ENCODE data around the gene SPDEF. TPM values are rescaled to one million over a fixed set of nuclear protein-coding genes. Genes with fewer than 3 reads are reported as not detected.

Gene SPDEF
- total RNA-seq, 2 donors from 2014 or later, result not detected

DNA sequence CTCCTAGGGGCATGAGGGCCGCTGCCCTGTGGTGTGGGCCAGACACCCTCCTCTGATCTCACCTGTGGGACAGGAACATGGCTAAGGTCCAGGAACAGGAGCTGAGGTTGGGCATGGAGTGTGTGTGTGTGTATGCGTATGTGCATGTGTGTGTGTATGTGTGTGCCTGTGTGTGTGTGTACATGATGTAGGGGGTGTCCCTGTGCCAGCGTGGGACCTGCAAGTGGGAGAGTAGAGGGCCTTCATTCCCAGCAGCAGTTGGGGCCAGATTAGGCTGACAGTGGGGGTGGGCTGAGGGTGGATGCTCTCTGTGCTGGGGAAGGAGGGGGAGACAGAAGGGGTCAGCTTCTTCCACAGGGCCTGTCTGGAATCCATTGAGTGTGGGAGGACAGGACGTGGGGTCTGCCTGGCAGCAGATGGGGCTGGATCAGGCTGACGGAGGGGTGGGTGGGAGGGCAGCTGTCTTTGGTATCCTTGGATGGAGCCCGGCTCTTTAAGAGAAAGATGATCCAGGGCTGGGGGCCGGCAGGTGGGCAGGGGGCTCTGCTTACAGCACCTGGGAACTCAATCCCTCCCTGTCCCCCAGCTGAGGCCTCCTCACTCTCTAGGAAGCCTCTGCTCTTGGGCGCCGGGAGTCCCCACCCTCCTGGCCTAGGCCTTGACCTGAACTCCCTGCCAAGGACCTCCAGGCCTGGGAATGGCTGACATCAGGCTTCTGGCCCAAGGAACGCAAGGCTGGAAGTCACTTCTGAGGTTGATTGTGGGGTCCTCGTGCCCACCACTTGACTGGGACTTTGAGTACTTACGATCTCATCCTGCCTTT is 44.0 kb downstream of the SPDEF start:
- ATAC-seq, result no peak
- no peak overlapping the region for H3K27ac ChIP-seq
- no peaks in the 10 kb centered on the region for H3K4me1 ChIP-seq
- H3K27me3 ChIP-seq, result no peaks in the 10 kb centered on the region
- no peak for DNase-seq
- intact Hi-C loops (cut with DNase I), result no loop called here
- 65 to 84% methylated on average over 7 to 10 of the region's 12 CpGs for WGBS, 2 donors
- H3K4me3 ChIP-seq, result no peak overlapping the region
- no peaks in the 10 kb centered on the region for H3K36me3 ChIP-seq (replicated peaks in 1 of 2; ENCODE audit: insufficient read depth in 1 of 2, low read depth in 2 of 2)
- H3K9me3 ChIP-seq, result no peaks in the 10 kb centered on the region
- TF ChIP-seq POLR2A (IDR thresholded peaks at IDR 0.05), result no peak
- TF ChIP-seq, protein P1, sequence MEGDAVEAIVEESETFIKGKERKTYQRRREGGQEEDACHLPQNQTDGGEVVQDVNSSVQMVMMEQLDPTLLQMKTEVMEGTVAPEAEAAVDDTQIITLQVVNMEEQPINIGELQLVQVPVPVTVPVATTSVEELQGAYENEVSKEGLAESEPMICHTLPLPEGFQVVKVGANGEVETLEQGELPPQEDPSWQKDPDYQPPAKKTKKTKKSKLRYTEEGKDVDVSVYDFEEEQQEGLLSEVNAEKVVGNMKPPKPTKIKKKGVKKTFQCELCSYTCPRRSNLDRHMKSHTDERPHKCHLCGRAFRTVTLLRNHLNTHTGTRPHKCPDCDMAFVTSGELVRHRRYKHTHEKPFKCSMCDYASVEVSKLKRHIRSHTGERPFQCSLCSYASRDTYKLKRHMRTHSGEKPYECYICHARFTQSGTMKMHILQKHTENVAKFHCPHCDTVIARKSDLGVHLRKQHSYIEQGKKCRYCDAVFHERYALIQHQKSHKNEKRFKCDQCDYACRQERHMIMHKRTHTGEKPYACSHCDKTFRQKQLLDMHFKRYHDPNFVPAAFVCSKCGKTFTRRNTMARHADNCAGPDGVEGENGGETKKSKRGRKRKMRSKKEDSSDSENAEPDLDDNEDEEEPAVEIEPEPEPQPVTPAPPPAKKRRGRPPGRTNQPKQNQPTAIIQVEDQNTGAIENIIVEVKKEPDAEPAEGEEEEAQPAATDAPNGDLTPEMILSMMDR (IDR thresholded peaks at IDR 0.05), result no peak

DNA sequence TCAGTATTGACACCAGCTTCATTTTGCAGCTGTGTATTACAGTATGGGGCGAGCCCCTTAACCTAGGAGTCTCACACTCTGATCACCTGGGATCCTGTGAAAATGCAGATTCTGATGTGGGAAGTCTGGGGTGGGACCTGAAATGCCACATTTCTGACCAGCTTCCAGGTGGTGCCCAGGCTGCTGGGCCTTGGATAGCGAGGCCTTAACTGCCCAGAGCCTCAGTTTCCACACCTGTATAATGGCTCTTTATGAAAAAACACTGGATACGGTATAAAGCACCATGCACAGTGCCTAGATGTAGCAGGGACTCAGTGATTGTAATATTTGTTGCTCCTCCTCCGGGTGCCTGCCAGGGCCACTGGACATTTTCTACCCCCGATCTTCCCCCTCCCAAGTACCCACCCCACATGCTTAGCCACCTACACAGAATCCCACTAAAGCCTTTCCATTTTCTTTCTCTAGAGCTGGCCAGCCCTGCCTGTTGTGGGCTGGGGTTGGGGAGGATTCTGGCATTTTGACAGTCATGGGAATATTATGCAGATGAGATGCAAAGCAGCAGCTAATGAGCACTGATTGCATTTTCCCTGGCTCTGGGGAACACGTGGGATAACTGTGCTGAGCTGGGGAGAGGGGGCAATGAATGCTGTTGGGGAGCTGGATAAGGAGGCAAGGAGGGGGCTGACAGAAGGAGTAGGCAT is 44.8 kb downstream of the SPDEF start:
- Histone ChIP-seq H3K27ac (no peak overlapping the region), H3K4me1 (no peaks in the 10 kb centered on the region), H3K4me3 (no peak overlapping the region), H3K27me3 (no peaks in the 10 kb centered on the region), H3K36me3 (replicated peaks in 1 of 2; ENCODE audit: insufficient read depth in 1 of 2, low read depth in 2 of 2) (no peaks in the 10 kb centered on the region), H3K9me3 (no peaks in the 10 kb centered on the region)
- ATAC-seq (no peak), DNase-seq (no peak)
- TF ChIP-seq, protein P1 (IDR thresholded peaks at IDR 0.05), result no peak
- no peak for TF ChIP-seq POLR2A (IDR thresholded peaks at IDR 0.05)
- 75 to 79% methylated on average over 5 to 6 of the region's 6 CpGs for WGBS, 2 donors
- intact Hi-C loops (cut with DNase I), result no loop called here

DNA sequence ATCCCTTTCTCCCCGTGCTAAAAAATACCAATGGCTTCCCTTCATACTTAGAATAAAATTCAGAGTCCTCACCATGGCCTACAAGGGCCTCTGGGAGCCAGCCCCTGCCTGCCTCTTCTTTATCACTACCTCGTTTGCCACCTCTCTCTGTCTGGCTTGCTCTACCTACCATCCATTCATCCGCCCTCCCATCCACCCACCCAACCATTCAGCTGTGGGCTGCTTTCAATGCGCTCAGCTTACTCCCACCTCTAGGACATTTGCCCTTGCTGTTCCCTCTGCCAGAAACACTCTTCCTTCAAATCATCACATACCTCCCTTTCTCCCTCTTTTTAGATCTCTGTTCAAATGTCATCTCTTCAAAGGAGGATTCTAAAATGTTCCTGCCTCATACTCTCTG is 45.8 kb downstream of the SPDEF start:
- TF ChIP-seq, protein P1 (IDR thresholded peaks at IDR 0.05), result no peak
- no peak for TF ChIP-seq POLR2A (IDR thresholded peaks at IDR 0.05)
- intact Hi-C loops (cut with DNase I), result no loop called here
- WGBS, 2 donors, result 86 to 91% methylated on average over 4 of the region's 4 CpGs
- H3K9me3 ChIP-seq, result no peaks in the 10 kb centered on the region
- H3K4me3 ChIP-seq, result no peak overlapping the region
- H3K27ac ChIP-seq, result no peak overlapping the region
- H3K27me3 ChIP-seq, result no peaks in the 10 kb centered on the region
- DNase-seq, result no peak
- no peaks in the 10 kb centered on the region for H3K4me1 ChIP-seq
- no peak for ATAC-seq
- no peaks in the 10 kb centered on the region for H3K36me3 ChIP-seq (replicated peaks in 1 of 2; ENCODE audit: insufficient read depth in 1 of 2, low read depth in 2 of 2)

DNA sequence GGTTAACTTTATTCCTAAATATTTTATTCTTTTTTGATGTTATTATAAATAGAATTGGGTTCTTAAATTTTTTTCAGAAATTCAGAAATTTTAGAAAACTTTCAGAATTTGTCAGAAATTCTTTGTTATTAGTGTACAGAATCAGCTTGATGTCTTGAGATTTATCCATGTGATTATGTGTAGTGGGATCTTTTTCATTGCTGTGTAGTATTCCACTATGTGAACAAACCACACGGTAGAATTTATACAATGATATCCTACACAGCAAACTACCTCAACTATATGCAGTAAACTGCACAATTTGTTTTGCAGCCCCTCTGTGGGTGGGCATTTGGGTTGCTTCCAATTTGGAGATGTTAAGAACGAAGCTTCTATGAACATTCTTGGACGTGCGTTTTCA is 46.3 kb downstream of the SPDEF start:
- ATAC-seq (no peak), DNase-seq (no peak)
- no peaks in the 10 kb centered on the region for H3K36me3 ChIP-seq (replicated peaks in 1 of 2; ENCODE audit: insufficient read depth in 1 of 2, low read depth in 2 of 2)
- no peaks in the 10 kb centered on the region for H3K27me3 ChIP-seq
- no peak overlapping the region for H3K4me3 ChIP-seq
- TF ChIP-seq, protein P1 (IDR thresholded peaks at IDR 0.05), result no peak
- WGBS, 2 donors, result 77 to 82% methylated on average over 4 of the region's 4 CpGs
- H3K4me1 ChIP-seq, result no peaks in the 10 kb centered on the region
- intact Hi-C loops (cut with DNase I), result no loop called here
- no peak overlapping the region for H3K27ac ChIP-seq
- H3K9me3 ChIP-seq, result no peaks in the 10 kb centered on the region

Data from body of pancreas (tissue), 4 donors.